Memory B cell (primary cell): ENCODE data around the gene STAM.

Experiments used
- ATAC-seq: fragments of 150-1000 bp; cut with Tn5 transposase; 2 replicates; pipeline ENCODE4 v1.10.0; 2021; ENCODE audit warnings: low read depth, mild to moderate bottlenecking, moderate library complexity
- DNase-seq, 2 donors: peaks; one replicate each; pipeline ENCODE4 v3.0.0; 2022; ENCODE audit warnings: low spot score in 2 of 2
- H3K27ac Mint-ChIP-seq: one replicate; pipeline ENCODE4 v1.8.0; 2022; ENCODE audit warnings: mild to moderate bottlenecking, moderate library complexity, mixed read lengths
- H3K27me3 Mint-ChIP-seq: one replicate; pipeline ENCODE4 v1.8.0; 2022; ENCODE audit warnings: mixed read lengths
- H3K36me3 Mint-ChIP-seq: one replicate; pipeline ENCODE4 v1.8.0; 2022; ENCODE audit warnings: mild to moderate bottlenecking, mixed read lengths
- H3K4me1 Mint-ChIP-seq: one replicate; pipeline ENCODE4 v1.8.0; 2022; ENCODE audit warnings: mixed read lengths
- H3K4me3 Mint-ChIP-seq: one replicate; pipeline ENCODE4 v1.8.0; 2022; ENCODE audit warnings: mild to moderate bottlenecking, moderate library complexity, mixed read lengths
- H3K9me3 Mint-ChIP-seq: one replicate; pipeline ENCODE4 v1.8.0; 2022; ENCODE audit warnings: mixed read lengths

The STAM gene

GRCh38 chr10:17643755-17644484 is at the start of gene STAM:
TSS of gene STAM (plus strand) at chr10:17644151. CDS start at chr10:17644340, 189 bp downstream.
- Mint-ChIP-seq H3K27ac (peak within 1 kb of the TSS; percentile 100), H3K4me3 (peak within 1 kb of the TSS; percentile 98), H3K27me3 (no peaks in the 10 kb centered on the region), H3K9me3 (no peaks in the 10 kb centered on the region), H3K4me1 (peaks cover 32% of the 10 kb centered on the region), H3K36me3 (peaks cover 9% of the 10 kb centered on the region)
- DNase-seq (peak; percentile 95 to 98), ATAC-seq (peak; percentile 92)

- H3K36me3 Mint-ChIP-seq, result no peaks in the 10 kb centered on the region
Observed at GRCh38 chr10:17597386-17597785, 46.6 kb upstream of the STAM start.

GRCh38 chr10:17599089-17599488 is 44.9 kb upstream of the STAM start:
- Mint-ChIP-seq H3K9me3 (no peaks in the 10 kb centered on the region), H3K27me3 (peaks cover 8% of the 10 kb centered on the region), H3K4me1 (no peaks in the 10 kb centered on the region), H3K4me3 (no peak overlapping the region), H3K36me3 (no peaks in the 10 kb centered on the region), H3K27ac (no peak overlapping the region)
- DNase-seq (no peak), ATAC-seq (no peak)

More at GRCh38 chr10:17597386-17597785, 46.6 kb upstream of the STAM start:
- Mint-ChIP-seq H3K9me3 (no peaks in the 10 kb centered on the region), H3K4me3 (no peak overlapping the region), H3K4me1 (no peaks in the 10 kb centered on the region), H3K27ac (no peak overlapping the region), H3K27me3 (peaks cover 8% of the 10 kb centered on the region)
- ATAC-seq, result no peak
- DNase-seq, result no peak

GRCh38 chr10:17605936-17606335 is 38.0 kb upstream of the STAM start:
- Mint-ChIP-seq H3K4me1 (no peaks in the 10 kb centered on the region), H3K36me3 (no peaks in the 10 kb centered on the region), H3K27me3 (peaks cover 7% of the 10 kb centered on the region), H3K4me3 (no peak overlapping the region), H3K27ac (no peak overlapping the region), H3K9me3 (no peaks in the 10 kb centered on the region)
- ATAC-seq (no peak), DNase-seq (no peak)

- Mint-ChIP-seq H3K27ac (no peak overlapping the region), H3K4me1 (no peaks in the 10 kb centered on the region), H3K36me3 (no peaks in the 10 kb centered on the region), H3K9me3 (no peaks in the 10 kb centered on the region), H3K27me3 (peaks cover 9% of the 10 kb centered on the region), H3K4me3 (no peak overlapping the region)
- no peak for ATAC-seq
- no peak for DNase-seq
Observed at GRCh38 chr10:17606547-17607040, 37.4 kb upstream of the STAM start.

GRCh38 chr10:17607060-17607459 is 36.9 kb upstream of the STAM start:
- DNase-seq (no peak), ATAC-seq (no peak)
- Mint-ChIP-seq H3K36me3 (no peaks in the 10 kb centered on the region), H3K4me1 (no peaks in the 10 kb centered on the region), H3K9me3 (no peaks in the 10 kb centered on the region), H3K4me3 (no peak overlapping the region), H3K27ac (no peak overlapping the region), H3K27me3 (peaks cover 6% of the 10 kb centered on the region)

GRCh38 chr10:17607603-17608332 is 36.2 kb upstream of the STAM start:
- Mint-ChIP-seq H3K27me3 (peaks cover 6% of the 10 kb centered on the region), H3K9me3 (no peaks in the 10 kb centered on the region), H3K27ac (no peak overlapping the region), H3K4me1 (no peaks in the 10 kb centered on the region), H3K36me3 (no peaks in the 10 kb centered on the region), H3K4me3 (no peak overlapping the region)
- ATAC-seq (peak; percentile 74), DNase-seq (peak; percentile 16 to 41)

GRCh38 chr10:17609523-17610079 is 34.4 kb upstream of the STAM start:
- no peaks in the 10 kb centered on the region for H3K36me3 Mint-ChIP-seq
- H3K27ac Mint-ChIP-seq, result no peak overlapping the region
- DNase-seq (no peak), ATAC-seq (no peak)
- no peaks in the 10 kb centered on the region for H3K4me1 Mint-ChIP-seq
- H3K4me3 Mint-ChIP-seq, result no peak overlapping the region
- peaks cover 6% of the 10 kb centered on the region for H3K27me3 Mint-ChIP-seq
- no peaks in the 10 kb centered on the region for H3K9me3 Mint-ChIP-seq

GRCh38 chr10:17616403-17617030 is 27.4 kb upstream of the STAM start:
- no peak for DNase-seq
- Mint-ChIP-seq H3K27me3 (peaks cover 7% of the 10 kb centered on the region), H3K36me3 (no peaks in the 10 kb centered on the region), H3K4me3 (peak overlapping the region; percentile 39), H3K4me1 (peaks cover 8% of the 10 kb centered on the region), H3K27ac (no peak overlapping the region), H3K9me3 (no peaks in the 10 kb centered on the region)
- peak; percentile 47 for ATAC-seq

GRCh38 chr10:17617031-17617911 is 26.7 kb upstream of the STAM start, which contains the start of gene HACD1:
TSS of gene HACD1 (minus strand) at chr10:17617374. CDS start at chr10:17617339, 35 bp downstream.
- DNase-seq, result peak in 1 of 2 donors; percentile 15
- no peaks in the 10 kb centered on the region for H3K9me3 Mint-ChIP-seq
- ATAC-seq, result peak; percentile 58
- H3K4me1 Mint-ChIP-seq, result peaks cover 8% of the 10 kb centered on the region
- H3K36me3 Mint-ChIP-seq, result no peaks in the 10 kb centered on the region
- H3K27ac Mint-ChIP-seq, result no peak within 1 kb of the TSS
- H3K4me3 Mint-ChIP-seq, result peak within 1 kb of the TSS; percentile 81
- H3K27me3 Mint-ChIP-seq, result peaks cover 9% of the 10 kb centered on the region

- no peaks in the 10 kb centered on the region for H3K36me3 Mint-ChIP-seq
- DNase-seq, result no peak
- H3K4me3 Mint-ChIP-seq, result no peak overlapping the region
- peaks cover 8% of the 10 kb centered on the region for H3K4me1 Mint-ChIP-seq
- ATAC-seq, result no peak
- H3K9me3 Mint-ChIP-seq, result no peaks in the 10 kb centered on the region
- peaks cover 14% of the 10 kb centered on the region for H3K27me3 Mint-ChIP-seq
- H3K27ac Mint-ChIP-seq, result no peak overlapping the region
Observed at GRCh38 chr10:17622061-17622460, 21.9 kb upstream of the STAM start.

GRCh38 chr10:17624996-17625395 is 19.0 kb upstream of the STAM start:
- H3K27me3 Mint-ChIP-seq, result peaks cover 7% of the 10 kb centered on the region
- no peaks in the 10 kb centered on the region for H3K4me1 Mint-ChIP-seq
- DNase-seq, result no peak
- no peak overlapping the region for H3K4me3 Mint-ChIP-seq
- no peaks in the 10 kb centered on the region for H3K36me3 Mint-ChIP-seq
- ATAC-seq, result no peak
- no peak overlapping the region for H3K27ac Mint-ChIP-seq
- H3K9me3 Mint-ChIP-seq, result no peaks in the 10 kb centered on the region

- ATAC-seq (no peak), DNase-seq (no peak)
- H3K36me3 Mint-ChIP-seq, result no peaks in the 10 kb centered on the region
- no peaks in the 10 kb centered on the region for H3K9me3 Mint-ChIP-seq
- H3K27me3 Mint-ChIP-seq, result peaks cover 9% of the 10 kb centered on the region
- H3K27ac Mint-ChIP-seq, result no peak overlapping the region
- H3K4me3 Mint-ChIP-seq, result no peak overlapping the region
- no peaks in the 10 kb centered on the region for H3K4me1 Mint-ChIP-seq
Observed at GRCh38 chr10:17626656-17627055, 17.3 kb upstream of the STAM start.
